Naive B cell (primary cell): ENCODE results near the gene PSEN1. TPM values are rescaled to one million over a fixed set of nuclear protein-coding genes. Genes with fewer than 3 reads are reported as not detected.

ENCODE experiments used
- ATAC-seq, 2 donors: fragments of 150-1000 bp; cut with Tn5 transposase; 2 replicates each; pipeline ENCODE4 v1.10.0; 2021; ENCODE audit warnings: low read depth in 2 of 2, mild to moderate bottlenecking in 2 of 2, moderate library complexity in 2 of 2
- DNase-seq: peaks from one replicate; pipeline ENCODE4 v3.0.0; 2022
- H3K27ac Mint-ChIP-seq, 6 donors: one replicate each; pipeline ENCODE4 v1.8.0; 2020 to 2022; ENCODE audit warnings: mild to moderate bottlenecking in 6 of 6, mixed read lengths in 6 of 6, moderate library complexity in 5 of 6, inconsistent platforms in 2 of 6
- H3K27me3 Mint-ChIP-seq, 3 donors: one replicate each; pipeline ENCODE4 v1.8.0; 2021 to 2022; ENCODE audit warnings: mixed read lengths in 3 of 3, mild to moderate bottlenecking in 1 of 3
- H3K36me3 Mint-ChIP-seq, 2 donors: one replicate each; pipeline ENCODE4 v1.8.0; 2020 to 2022; ENCODE audit warnings: mixed read lengths in 2 of 2, inconsistent platforms in 1 of 2, mild to moderate bottlenecking in 1 of 2
- H3K4me1 Mint-ChIP-seq, 3 donors: one replicate each; pipeline ENCODE4 v1.8.0; 2020 to 2022; ENCODE audit warnings: mixed read lengths in 3 of 3, inconsistent platforms in 1 of 3, mild to moderate bottlenecking in 1 of 3, moderate library complexity in 1 of 3
- H3K4me3 Mint-ChIP-seq, 8 donors: one replicate each; pipeline ENCODE4 v1.8.0; 2020 to 2022; ENCODE audit warnings: mild to moderate bottlenecking in 8 of 8, mixed read lengths in 8 of 8, moderate library complexity in 8 of 8, inconsistent platforms in 2 of 8
- H3K9me3 Mint-ChIP-seq, 7 donors: one replicate each; pipeline ENCODE4 v1.8.0; 2020 to 2022; ENCODE audit warnings: mixed read lengths in 7 of 7, mild to moderate bottlenecking in 5 of 7, inconsistent platforms in 2 of 7, moderate library complexity in 1 of 7
- polyA plus RNA-seq, 6 donors: library from polyadenylated mRNA; unstranded; fragments of 300-500 nt; fragmentation: Illumina TruSeq; gene quantifications; one replicate each; pipeline ENCODE4 v1.2.3, GENCODE V29; 2021; ENCODE audit warnings: low read depth in 6 of 6

Gene PSEN1
- polyA plus RNA-seq, 6 donors from 2014 or later = 30.9 to 46.2 (median 36.8) TPM

- H3K27ac Mint-ChIP-seq = no peak overlapping the region
- peaks cover 34 to 40% (median 34%) of the 10 kb centered on the region in 3 donors for H3K4me1 Mint-ChIP-seq
- no peaks in the 10 kb centered on the region for H3K36me3 Mint-ChIP-seq
- DNase-seq (no peak), ATAC-seq (no peak)
- H3K9me3 Mint-ChIP-seq = peaks cover 0 to 7% (median 0%) of the 10 kb centered on the region in 7 donors
- peak overlapping the region in 1 of 8 donors; percentile 42 for H3K4me3 Mint-ChIP-seq
- peaks cover 0 to 7% (median 6%) of the 10 kb centered on the region in 3 donors for H3K27me3 Mint-ChIP-seq
These were observed 113.4 kb downstream of the PSEN1 start for GRCh38 chr14:73249564-73250316.

GRCh38 chr14:73250317-73250713 lies 114.0 kb downstream of the PSEN1 start:
- Mint-ChIP-seq H3K27me3 (peaks cover 0 to 7% (median 6%) of the 10 kb centered on the region in 3 donors), H3K4me1 (peaks cover 29 to 35% (median 30%) of the 10 kb centered on the region in 3 donors), H3K36me3 (no peaks in the 10 kb centered on the region), H3K4me3 (no peak overlapping the region), H3K9me3 (peaks cover 0 to 7% (median 0%) of the 10 kb centered on the region in 7 donors), H3K27ac (peak overlapping the region in 1 of 6 donors; percentile 22)
- DNase-seq (no peak), ATAC-seq (no peak)

GRCh38 chr14:73250781-73251500 lies 114.6 kb downstream of the PSEN1 start:
- Mint-ChIP-seq H3K4me1 (peaks cover 27 to 35% (median 30%) of the 10 kb centered on the region in 3 donors), H3K27ac (no peak overlapping the region), H3K9me3 (peaks cover 0 to 7% (median 0%) of the 10 kb centered on the region in 7 donors), H3K27me3 (peaks cover 0 to 7% (median 6%) of the 10 kb centered on the region in 3 donors), H3K4me3 (peak overlapping the region in 1 of 8 donors; percentile 18), H3K36me3 (no peaks in the 10 kb centered on the region)
- no peak for ATAC-seq
- DNase-seq = no peak

- DNase-seq (no peak), ATAC-seq (no peak)
- H3K4me1 Mint-ChIP-seq = peaks cover 20 to 30% (median 25%) of the 10 kb centered on the region in 3 donors
- no peaks in the 10 kb centered on the region for H3K36me3 Mint-ChIP-seq
- peaks cover 0 to 7% (median 0%) of the 10 kb centered on the region in 7 donors for H3K9me3 Mint-ChIP-seq
- peak overlapping the region in 1 of 6 donors; percentile 67 for H3K27ac Mint-ChIP-seq
- H3K27me3 Mint-ChIP-seq = peaks cover 0 to 7% (median 6%) of the 10 kb centered on the region in 3 donors
- H3K4me3 Mint-ChIP-seq = peak overlapping the region in 1 of 8 donors; percentile 18
These were observed 115.4 kb downstream of the PSEN1 start for GRCh38 chr14:73251516-73252215.

DNA sequence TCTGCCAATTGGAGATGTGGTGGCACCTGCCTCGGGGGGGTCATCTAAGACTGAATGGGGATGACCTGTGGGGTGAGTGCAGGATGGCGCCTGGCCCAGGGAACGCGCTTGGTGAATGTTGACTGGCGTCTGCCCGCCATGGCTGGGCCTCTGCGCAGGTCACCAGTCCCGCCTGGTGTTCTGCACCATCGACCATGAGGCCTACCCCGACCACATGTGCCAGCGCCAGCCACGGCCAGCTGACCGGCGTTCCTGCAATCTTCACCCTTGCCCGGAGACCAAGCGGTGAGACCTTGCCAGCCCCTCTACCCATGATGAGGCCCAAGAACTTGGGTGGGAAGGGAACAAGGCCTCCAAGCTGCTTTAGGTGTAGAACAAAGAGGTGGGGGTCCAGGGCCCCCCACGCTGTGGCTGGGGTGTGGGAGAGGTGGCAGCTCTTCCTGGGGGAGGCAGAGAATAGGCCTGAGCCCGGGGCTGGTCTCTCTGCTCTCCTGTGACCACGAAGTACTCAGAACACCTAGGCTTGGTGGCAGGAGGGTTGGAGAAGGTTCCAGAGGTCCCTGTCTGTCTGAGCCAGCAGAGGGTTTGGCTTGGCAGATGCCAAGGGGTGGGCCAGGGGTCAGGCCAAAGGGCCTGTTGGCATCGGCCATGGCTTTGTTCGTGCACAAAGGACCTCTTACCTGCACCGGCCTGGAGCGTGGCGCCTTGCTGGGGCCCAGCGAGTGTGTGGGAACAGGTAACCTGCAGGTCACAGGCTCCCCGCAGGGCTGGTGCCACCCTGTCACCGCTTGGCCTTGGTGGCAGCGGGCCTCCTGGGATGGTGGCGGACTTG lies 116.4 kb downstream of the PSEN1 start:
- H3K4me1 Mint-ChIP-seq = peaks cover 9 to 19% (median 15%) of the 10 kb centered on the region in 3 donors

GRCh38 chr14:73253323-73253610 lies 117.0 kb downstream of the PSEN1 start:
- H3K9me3 Mint-ChIP-seq = no peaks in the 10 kb centered on the region
- peaks cover 4 to 14% (median 9%) of the 10 kb centered on the region in 3 donors for H3K4me1 Mint-ChIP-seq
- H3K27ac Mint-ChIP-seq = no peak overlapping the region
- DNase-seq (no peak), ATAC-seq (no peak)
- H3K36me3 Mint-ChIP-seq = no peaks in the 10 kb centered on the region
- H3K27me3 Mint-ChIP-seq = no peaks in the 10 kb centered on the region
- H3K4me3 Mint-ChIP-seq = no peak overlapping the region

More for the DNA sequence above, 116.4 kb downstream of the PSEN1 start:
- no peak for DNase-seq
- ATAC-seq = no peak
- Mint-ChIP-seq H3K36me3 (no peaks in the 10 kb centered on the region), H3K27ac (no peak overlapping the region), H3K9me3 (peaks cover 0 to under 1% (median 0%) of the 10 kb centered on the region in 7 donors), H3K27me3 (peaks cover 0 to under 1% (median 0%) of the 10 kb centered on the region in 3 donors), H3K4me3 (no peak overlapping the region)

- ATAC-seq (no peak), DNase-seq (no peak)
- no peaks in the 10 kb centered on the region for H3K9me3 Mint-ChIP-seq
- peaks cover 0 to 9% (median 5%) of the 10 kb centered on the region in 3 donors for H3K4me1 Mint-ChIP-seq
- H3K27ac Mint-ChIP-seq = no peak overlapping the region
- no peaks in the 10 kb centered on the region for H3K36me3 Mint-ChIP-seq
- H3K4me3 Mint-ChIP-seq = no peak overlapping the region
- no peaks in the 10 kb centered on the region for H3K27me3 Mint-ChIP-seq
These were observed 117.4 kb downstream of the PSEN1 start for GRCh38 chr14:73253721-73254120.

DNA sequence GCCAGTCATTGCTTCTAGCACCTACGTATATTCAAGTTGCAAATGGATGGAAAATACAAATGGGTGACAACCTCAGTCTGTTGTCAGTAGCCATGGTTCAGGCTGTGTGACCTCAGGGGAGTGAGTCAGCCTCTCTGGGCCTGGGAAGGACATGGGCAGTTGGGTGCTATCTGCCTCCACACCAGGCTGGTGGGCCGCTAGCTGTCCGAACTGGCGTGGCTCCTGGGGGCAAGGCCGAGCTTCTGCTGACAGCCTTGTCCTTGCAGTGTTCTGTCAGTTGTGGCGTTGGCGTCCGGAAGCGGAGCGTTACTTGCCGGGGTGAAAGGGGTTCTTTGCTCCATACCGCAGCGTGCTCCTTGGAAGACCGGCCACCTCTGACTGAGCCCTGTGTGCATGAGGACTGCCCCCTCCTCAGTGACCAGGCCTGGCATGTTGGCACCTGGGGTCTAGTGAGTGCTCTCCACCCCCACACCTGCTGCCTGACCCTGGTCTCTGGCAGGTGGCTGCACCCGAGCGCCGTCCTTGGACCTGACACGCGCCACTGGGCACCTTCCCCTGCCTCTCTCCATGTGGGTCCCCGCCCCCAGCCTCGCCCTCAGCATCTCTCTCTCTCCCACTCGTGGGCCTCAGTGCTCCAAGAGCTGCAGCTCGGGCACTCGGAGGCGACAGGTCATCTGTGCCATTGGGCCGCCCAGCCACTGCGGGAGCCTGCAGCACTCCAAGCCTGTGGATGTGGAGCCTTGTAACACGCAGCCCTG lies 118.1 kb downstream of the PSEN1 start:
- H3K36me3 Mint-ChIP-seq = no peaks in the 10 kb centered on the region
- H3K4me1 Mint-ChIP-seq = peaks cover 0 to 2% (median 0%) of the 10 kb centered on the region in 3 donors
- no peak for DNase-seq
- H3K27me3 Mint-ChIP-seq = no peaks in the 10 kb centered on the region
- no peak overlapping the region for H3K27ac Mint-ChIP-seq
- ATAC-seq = no peak
- no peak overlapping the region for H3K4me3 Mint-ChIP-seq
- no peaks in the 10 kb centered on the region for H3K9me3 Mint-ChIP-seq

DNA sequence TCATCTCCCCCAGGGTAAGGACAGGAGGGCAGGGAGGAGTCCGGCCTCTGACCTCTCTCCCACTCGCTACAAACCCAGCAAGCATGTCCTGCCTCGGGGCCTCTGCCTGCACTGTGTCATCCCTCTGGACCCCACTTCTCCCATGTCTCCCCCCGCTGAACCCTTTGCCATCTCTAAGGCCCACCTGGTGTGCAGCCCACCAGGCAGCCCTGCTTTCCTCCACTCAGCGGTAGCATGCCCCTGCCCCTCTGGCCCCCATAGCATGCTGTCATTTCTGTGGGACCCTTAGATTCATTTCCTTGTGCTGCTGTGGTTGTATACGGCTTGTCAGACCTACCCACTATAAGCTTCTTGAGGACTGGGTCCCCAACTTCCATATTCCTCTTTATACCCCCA lies 118.7 kb downstream of the PSEN1 start:
- Mint-ChIP-seq H3K4me3 (no peak overlapping the region), H3K9me3 (no peaks in the 10 kb centered on the region), H3K4me1 (no peaks in the 10 kb centered on the region), H3K36me3 (no peaks in the 10 kb centered on the region), H3K27ac (peak overlapping the region in 1 of 6 donors; percentile 2), H3K27me3 (no peaks in the 10 kb centered on the region)
- DNase-seq (no peak), ATAC-seq (no peak)

DNA sequence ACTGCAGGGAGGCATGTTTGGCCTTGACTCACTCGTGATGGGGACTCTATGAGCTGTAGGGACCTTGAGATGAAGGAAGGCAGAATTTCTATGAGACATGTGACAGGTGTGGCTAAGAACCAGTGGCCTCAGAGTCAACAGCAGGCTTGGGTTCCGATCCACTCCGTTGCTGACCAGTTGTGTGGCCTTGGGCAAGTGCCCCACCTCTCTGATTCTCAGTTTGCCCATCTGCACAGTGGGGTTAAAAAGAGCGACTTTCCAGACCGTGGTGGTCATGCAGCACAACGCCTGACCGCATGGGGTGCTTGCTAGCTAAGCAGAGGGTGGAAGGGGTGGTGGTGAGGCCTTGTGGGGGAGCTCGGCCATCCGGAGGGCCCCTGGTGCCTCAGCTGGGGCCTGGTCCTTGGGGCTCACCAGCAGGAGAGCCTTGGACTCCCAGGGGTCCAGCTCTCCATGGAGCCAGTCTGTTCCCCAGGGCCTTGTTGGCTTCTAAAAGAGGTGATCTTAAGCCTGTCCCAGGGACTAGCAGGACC lies 119.5 kb downstream of the PSEN1 start:
- Mint-ChIP-seq H3K9me3 (no peaks in the 10 kb centered on the region), H3K36me3 (no peaks in the 10 kb centered on the region), H3K27ac (peak overlapping the region in 1 of 6 donors; percentile 2), H3K4me1 (no peaks in the 10 kb centered on the region), H3K27me3 (no peaks in the 10 kb centered on the region), H3K4me3 (peak overlapping the region in 1 of 8 donors; percentile 77)
- no peak for ATAC-seq
- no peak for DNase-seq

- H3K4me3 Mint-ChIP-seq = no peak overlapping the region
- ATAC-seq = peak in 1 of 2 donors; percentile 43
These were observed 121.8 kb downstream of the PSEN1 start for GRCh38 chr14:73258076-73258475.

More at GRCh38 chr14:73258076-73258475, 121.8 kb downstream of the PSEN1 start:
- Mint-ChIP-seq H3K36me3 (no peaks in the 10 kb centered on the region), H3K27me3 (no peaks in the 10 kb centered on the region), H3K9me3 (no peaks in the 10 kb centered on the region), H3K4me1 (no peaks in the 10 kb centered on the region), H3K27ac (no peak overlapping the region)
- no peak for DNase-seq
